Lung microvascular endothelial cell (primary cell): Measurements from ENCODE around the gene UNC93B1. TPM values are rescaled to one million over a fixed set of nuclear protein-coding genes. Genes with fewer than 3 reads are reported as not detected.
"Not testable (repeated sequence)": the region's sequence is repeated elsewhere in the genome, so short reads cannot be mapped to it uniquely, and the experiment has no call there.

Source experiments
- DNase-seq, 2 donors: peaks; one replicate each; pipeline versions ENCODE4 v3.0.0 to v3.0.0-alpha.2; 2010; ENCODE audit warnings: low read depth in 2 of 2
- total RNA-seq: library from RNA; depleted of rRNA; stranded (reverse); fragments of >200 nt; gene quantifications from 2 replicates; pipeline ENCODE4 v1.2.1, GENCODE V29; 2014

UNC93B1 gene
- total RNA-seq, 1 donor from 2014 or later, result 21.0 TPM

DNA sequence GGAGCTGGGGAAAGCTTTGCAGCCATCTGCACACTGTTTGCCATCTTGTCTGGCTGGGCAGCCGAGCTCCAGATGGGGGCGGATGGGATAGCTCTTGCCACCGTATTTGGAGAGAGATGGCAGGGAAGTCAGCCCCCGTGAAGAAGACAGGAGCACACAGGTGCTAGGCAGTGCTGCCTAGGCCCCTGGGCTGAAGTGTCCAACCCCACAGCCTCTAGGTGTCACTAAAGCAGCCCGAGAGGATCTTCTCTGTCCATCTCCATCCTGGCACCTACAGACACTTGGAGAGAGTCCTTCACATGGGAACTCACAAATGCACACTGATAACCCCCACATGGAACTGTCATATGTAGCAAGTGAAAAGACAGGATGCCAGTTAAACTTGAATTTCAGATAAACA lies 60.5 kb downstream of the UNC93B1 start:
- DNase-seq, result not testable (repeated sequence)

Other genes starting within 250 kb of the UNC93B1 start
- 0.20 and 0.44 TPM in 2 replicates for gene ALDH3B1, start 6.2 kb upstream of the UNC93B1 start, total RNA-seq
- gene NDUFS8, start 26.6 kb upstream of the UNC93B1 start, total RNA-seq, result 106 and 107 TPM in 2 replicates
- 41.8 and 52.0 TPM in 2 replicates for gene TCIRG1, start 34.9 kb upstream of the UNC93B1 start, total RNA-seq
- 19.6 and 25.4 TPM in 2 replicates for gene CHKA, start 117.3 kb upstream of the UNC93B1 start, total RNA-seq
- gene KMT5B, start 209.2 kb upstream of the UNC93B1 start, total RNA-seq, result 15.7 and 25.0 TPM in 2 replicates